GM18909 (cell line): ENCODE results near the gene ADGRB2.
"Not testable (repeated sequence)": the region's sequence is repeated elsewhere in the genome, so short reads cannot be mapped to it uniquely, and the experiment has no call there.

ENCODE experiments used
- ATAC-seq: cut with Tn5 transposase; IDR thresholded peaks from one replicate; pipeline ENCODE4 v1.9.1; 2021; ENCODE audit warnings: mild to moderate bottlenecking; ENCODE audit not compliant: unreplicated experiment, poor library complexity

The ADGRB2 gene

GRCh38 chr1:31730336-31731048, 33.6 kb downstream of the ADGRB2 start:
- ATAC-seq, result no peak

GRCh38 chr1:31727849-31728248, 36.3 kb downstream of the ADGRB2 start:
- no peak for ATAC-seq

- no peak for ATAC-seq
These were observed 36.9 kb downstream of the ADGRB2 start for GRCh38 chr1:31727195-31727594.

- no peak for ATAC-seq
These were observed 37.4 kb downstream of the ADGRB2 start for GRCh38 chr1:31726715-31727114.

GRCh38 chr1:31725777-31726535, 38.2 kb downstream of the ADGRB2 start:
- no peak for ATAC-seq

- no peak for ATAC-seq
These were observed 39.0 kb downstream of the ADGRB2 start for GRCh38 chr1:31725134-31725533.

- ATAC-seq, result no peak
These were observed 40.2 kb downstream of the ADGRB2 start for GRCh38 chr1:31723828-31724359.

- ATAC-seq, result no peak
These were observed 45.7 kb downstream of the ADGRB2 start for GRCh38 chr1:31718327-31718897.

GRCh38 chr1:31717341-31717740, 46.8 kb downstream of the ADGRB2 start:
- ATAC-seq, result no peak

- ATAC-seq, result no peak
These were observed 48.3 kb downstream of the ADGRB2 start for GRCh38 chr1:31715873-31716220.

- ATAC-seq, result no peak
These were observed 48.9 kb downstream of the ADGRB2 start for GRCh38 chr1:31715087-31715872.

- ATAC-seq, result no peak
These were observed 49.6 kb downstream of the ADGRB2 start for GRCh38 chr1:31714442-31715086.

GRCh38 chr1:31712630-31713029, 51.5 kb downstream of the ADGRB2 start:
- no peak for ATAC-seq

- no peak for ATAC-seq
These were observed 52.1 kb downstream of the ADGRB2 start for GRCh38 chr1:31712068-31712467.

- ATAC-seq, result no peak
These were observed 55.8 kb downstream of the ADGRB2 start for GRCh38 chr1:31708324-31708723.

GRCh38 chr1:31707711-31708110, 56.4 kb downstream of the ADGRB2 start:
- no peak for ATAC-seq

- ATAC-seq, result not testable (repeated sequence)
These were observed 57.0 kb downstream of the ADGRB2 start for GRCh38 chr1:31707059-31707600.

- no peak for ATAC-seq
These were observed 57.6 kb downstream of the ADGRB2 start for GRCh38 chr1:31706384-31707058.
